Measurements from ENCODE around the gene XPO6. TPM values are rescaled to one million over a fixed set of nuclear protein-coding genes. Genes with fewer than 3 reads are reported as not detected.

XPO6 gene
- total RNA-seq, 4 donors from 2014 or later, result 69.0 to 90.8 (median 76.0) TPM

- no peak for DNase-seq
- no peaks in the 10 kb centered on the region for H3K36me3 ChIP-seq
- H3K27me3 ChIP-seq, result peaks cover 9 to 78% (median 12%) of the 10 kb centered on the region in 4 donors
- intact Hi-C loops (cut with DNase I), result loop anchor here (10.0 kb wide), 1 partner anchor 88 kb away; no protein-coding TSS in a partner anchor
- TF ChIP-seq POLR2A (IDR thresholded peaks at IDR 0.05) (no peak), CTCF (IDR thresholded peaks at IDR 0.05) (no peak)
- no peaks in the 10 kb centered on the region for H3K9me3 ChIP-seq
- H3K27ac ChIP-seq, result no peak overlapping the region
- H3K4me1 ChIP-seq, result peaks cover 0 to 17% (median 13%) of the 10 kb centered on the region in 3 donors
- WGBS, 2 donors, result no CpG with 5 or more reads among the region's 99 CpGs
- H3K4me3 ChIP-seq, result peak overlapping the region; percentile 4 to 56 (median 36)
Observed at GRCh38 chr16:28062847-28063521, 148.8 kb downstream of the XPO6 start.

- H3K4me3 ChIP-seq, result peak overlapping the region in 2 of 4 donors; percentile 46 to 56
- TF ChIP-seq CTCF (IDR thresholded peaks at IDR 0.05) (no peak), POLR2A (IDR thresholded peaks at IDR 0.05) (no peak)
- 40% methylated on average over 2 of the region's 39 CpGs; no CpG with 5 or more reads in 1 of the 2 donors for WGBS, 2 donors
- no peak overlapping the region for H3K27ac ChIP-seq
- no peak for DNase-seq
- H3K36me3 ChIP-seq, result no peaks in the 10 kb centered on the region
- intact Hi-C loops (cut with DNase I), result loop anchor here (10.0 kb wide), 1 partner anchor 88 kb away; no protein-coding TSS in a partner anchor
- peaks cover 9 to 83% (median 12%) of the 10 kb centered on the region in 4 donors for H3K27me3 ChIP-seq
- no peaks in the 10 kb centered on the region for H3K9me3 ChIP-seq
- H3K4me1 ChIP-seq, result peaks cover 0 to 17% (median 13%) of the 10 kb centered on the region in 3 donors
Observed at GRCh38 chr16:28062261-28062846, 149.4 kb downstream of the XPO6 start.

GRCh38 chr16:28061352-28062101 is 150.2 kb downstream of the XPO6 start:
- no peaks in the 10 kb centered on the region for H3K36me3 ChIP-seq
- no peak overlapping the region for H3K4me3 ChIP-seq
- 67 to 70% methylated on average over 7 to 10 of the region's 10 CpGs for WGBS, 2 donors
- intact Hi-C loops (cut with DNase I), result loop anchor here (10.0 kb wide), 1 partner anchor 87 kb away; no protein-coding TSS in a partner anchor
- no peaks in the 10 kb centered on the region for H3K9me3 ChIP-seq
- no peak for DNase-seq
- no peak for TF ChIP-seq CTCF (IDR thresholded peaks at IDR 0.05)
- TF ChIP-seq POLR2A (IDR thresholded peaks at IDR 0.05), result no peak
- no peak overlapping the region for H3K27ac ChIP-seq
- peaks cover 0 to 17% (median 13%) of the 10 kb centered on the region in 3 donors for H3K4me1 ChIP-seq
- peaks cover 9 to 90% (median 12%) of the 10 kb centered on the region in 4 donors for H3K27me3 ChIP-seq

- Histone ChIP-seq H3K36me3 (no peaks in the 10 kb centered on the region), H3K9me3 (no peaks in the 10 kb centered on the region), H3K4me1 (peaks cover 0 to 17% (median 13%) of the 10 kb centered on the region in 3 donors), H3K27ac (no peak overlapping the region), H3K27me3 (peaks cover 9 to 88% (median 12%) of the 10 kb centered on the region in 4 donors), H3K4me3 (no peak overlapping the region)
- DNase-seq, result no peak
- intact Hi-C loops (cut with DNase I), result loop anchor here (10.0 kb wide), 1 partner anchor 85 kb away; no protein-coding TSS in a partner anchor
- 35% methylated on average over 12 of the region's 12 CpGs for WGBS, 2 donors
- no peak for TF ChIP-seq CTCF (IDR thresholded peaks at IDR 0.05)
- no peak for TF ChIP-seq POLR2A (IDR thresholded peaks at IDR 0.05)
Observed at GRCh38 chr16:28059841-28060575, 151.8 kb downstream of the XPO6 start.
